IPS-18c (cell line): ENCODE measurements around the gene VOPP1.

Experiments
- H3K4me3 ChIP-seq: 2 replicates; pipeline ENCODE4 v1.7.0; 2013; ENCODE audit warnings: low read depth, mild to moderate bottlenecking, low read length, moderate library complexity; ENCODE audit not compliant: insufficient read depth
- H3K9me3 ChIP-seq: one replicate; pipeline ENCODE4 v1.6.1; 2013; ENCODE audit warnings: mild to moderate bottlenecking, low read length, moderate library complexity; ENCODE audit not compliant: control insufficient read depth, insufficient read depth

The VOPP1 gene

GRCh38 chr7:55545496-55545895 lies 26.8 kb downstream of the VOPP1 start:
- H3K4me3 ChIP-seq: no peak overlapping the region
- H3K9me3 ChIP-seq: no peaks in the 10 kb centered on the region

- no peaks in the 10 kb centered on the region for H3K9me3 ChIP-seq
- no peak overlapping the region for H3K4me3 ChIP-seq
These were observed 32.0 kb downstream of the VOPP1 start for GRCh38 chr7:55540226-55540858.

GRCh38 chr7:55539380-55539779 lies 32.9 kb downstream of the VOPP1 start:
- Histone ChIP-seq H3K9me3 (no peaks in the 10 kb centered on the region), H3K4me3 (no peak overlapping the region)

- Histone ChIP-seq H3K9me3 (no peaks in the 10 kb centered on the region), H3K4me3 (no peak overlapping the region)
These were observed 33.8 kb downstream of the VOPP1 start for GRCh38 chr7:55538538-55538937.

- Histone ChIP-seq H3K9me3 (no peaks in the 10 kb centered on the region), H3K4me3 (no peak overlapping the region)
These were observed 34.8 kb downstream of the VOPP1 start for GRCh38 chr7:55537458-55537990.

GRCh38 chr7:55536619-55537457 lies 35.5 kb downstream of the VOPP1 start:
- Histone ChIP-seq H3K9me3 (no peaks in the 10 kb centered on the region), H3K4me3 (no peak overlapping the region)

GRCh38 chr7:55535617-55536016 lies 36.7 kb downstream of the VOPP1 start:
- Histone ChIP-seq H3K9me3 (no peaks in the 10 kb centered on the region), H3K4me3 (no peak overlapping the region)

- H3K4me3 ChIP-seq: no peak overlapping the region
- H3K9me3 ChIP-seq: no peaks in the 10 kb centered on the region
These were observed 37.2 kb downstream of the VOPP1 start for GRCh38 chr7:55534916-55535590.

GRCh38 chr7:55534262-55534915 lies 37.9 kb downstream of the VOPP1 start:
- Histone ChIP-seq H3K9me3 (no peaks in the 10 kb centered on the region), H3K4me3 (no peak overlapping the region)

- no peaks in the 10 kb centered on the region for H3K9me3 ChIP-seq
- H3K4me3 ChIP-seq: no peak overlapping the region
These were observed 38.6 kb downstream of the VOPP1 start for GRCh38 chr7:55533729-55534080.

- no peaks in the 10 kb centered on the region for H3K9me3 ChIP-seq
- no peak overlapping the region for H3K4me3 ChIP-seq
These were observed 39.1 kb downstream of the VOPP1 start for GRCh38 chr7:55533050-55533728.

- Histone ChIP-seq H3K4me3 (no peak overlapping the region), H3K9me3 (no peaks in the 10 kb centered on the region)
These were observed 40.0 kb downstream of the VOPP1 start for GRCh38 chr7:55532150-55532917.

GRCh38 chr7:55531536-55531935 lies 40.8 kb downstream of the VOPP1 start:
- Histone ChIP-seq H3K9me3 (no peaks in the 10 kb centered on the region), H3K4me3 (no peak overlapping the region)

- Histone ChIP-seq H3K4me3 (no peak overlapping the region), H3K9me3 (no peaks in the 10 kb centered on the region)
These were observed 45.0 kb downstream of the VOPP1 start for GRCh38 chr7:55527307-55527706.

- H3K4me3 ChIP-seq: no peak overlapping the region
- H3K9me3 ChIP-seq: no peaks in the 10 kb centered on the region
These were observed 45.5 kb downstream of the VOPP1 start for GRCh38 chr7:55526770-55527169.

GRCh38 chr7:55526329-55526728 lies 46.0 kb downstream of the VOPP1 start:
- H3K4me3 ChIP-seq: no peak overlapping the region

More at GRCh38 chr7:55526329-55526728, 46.0 kb downstream of the VOPP1 start:
- no peaks in the 10 kb centered on the region for H3K9me3 ChIP-seq
